ENCODE measurements around the gene WNT9B. TPM values are rescaled to one million over a fixed set of nuclear protein-coding genes. Genes with fewer than 3 reads are reported as not detected.

WNT9B gene
- total and polyA plus RNA-seq, 5 donors from 2014 or later = not detected

- no peak overlapping the region for H3K27ac ChIP-seq (ENCODE audit: insufficient read depth, low read length, poor library complexity, severe bottlenecking)
- Mint-ChIP-seq H3K4me3 (peak overlapping the region; percentile 65 to 75 (median 68)), H3K36me3 (no peaks in the 10 kb centered on the region), H3K4me1 (peaks cover 0 to 38% (median 7%) of the 10 kb centered on the region in 4 donors), H3K27ac (no peak overlapping the region), H3K27me3 (peaks cover 67% of the 10 kb centered on the region), H3K9me3 (no peaks in the 10 kb centered on the region)
- peak in 1 of 3 donors; percentile 24 for DNase-seq
- no peaks in the 10 kb centered on the region for H3K9me3 ChIP-seq (ENCODE audit: control insufficient read depth in 2 of 2, low read length in 2 of 2)
- H3K36me3 ChIP-seq (ENCODE audit: control insufficient read depth, insufficient read depth, low read length) = no peaks in the 10 kb centered on the region
- H3K4me1 ChIP-seq (ENCODE audit: control insufficient read depth, insufficient read depth, low read length, poor library complexity, severe bottlenecking) = peaks cover 30% of the 10 kb centered on the region
- no peak overlapping the region for H3K4me3 ChIP-seq (ENCODE audit: low read depth, low read length)
- H3K27me3 ChIP-seq (ENCODE audit: control insufficient read depth, insufficient read depth, low read length) = peaks cover 24% of the 10 kb centered on the region
- peak in 1 of 2 donors; percentile 5 for ATAC-seq (ENCODE audit: low read depth in 2 of 2)
Measured at GRCh38 chr17:46818929-46819859, 32.2 kb upstream of the WNT9B start.

GRCh38 chr17:46819906-46820351 is 31.5 kb upstream of the WNT9B start:
- Histone ChIP-seq H3K4me3 (ENCODE audit: low read depth, low read length) (no peak overlapping the region), H3K27me3 (ENCODE audit: control insufficient read depth, insufficient read depth, low read length) (peaks cover 24% of the 10 kb centered on the region), H3K36me3 (ENCODE audit: control insufficient read depth, insufficient read depth, low read length) (no peaks in the 10 kb centered on the region), H3K9me3 (ENCODE audit: control insufficient read depth in 2 of 2, low read length in 2 of 2) (no peaks in the 10 kb centered on the region), H3K27ac (ENCODE audit: insufficient read depth, low read length, poor library complexity, severe bottlenecking) (no peak overlapping the region), H3K4me1 (ENCODE audit: control insufficient read depth, insufficient read depth, low read length, poor library complexity, severe bottlenecking) (peaks cover 30% of the 10 kb centered on the region)
- peaks cover 70% of the 10 kb centered on the region for H3K27me3 Mint-ChIP-seq
- DNase-seq = no peak
- H3K9me3 Mint-ChIP-seq = no peaks in the 10 kb centered on the region
- ATAC-seq (ENCODE audit: low read depth in 2 of 2) = no peak
- peaks cover 0 to 38% (median 7%) of the 10 kb centered on the region in 4 donors for H3K4me1 Mint-ChIP-seq
- peak overlapping the region in 3 of 4 donors; percentile 22 to 75 (median 65) for H3K4me3 Mint-ChIP-seq
- no peak overlapping the region for H3K27ac Mint-ChIP-seq
- no peaks in the 10 kb centered on the region for H3K36me3 Mint-ChIP-seq

GRCh38 chr17:46820592-46821450 is 30.6 kb upstream of the WNT9B start:
- Histone ChIP-seq H3K9me3 (ENCODE audit: control insufficient read depth in 2 of 2, low read length in 2 of 2) (no peaks in the 10 kb centered on the region), H3K36me3 (ENCODE audit: control insufficient read depth, insufficient read depth, low read length) (no peaks in the 10 kb centered on the region), H3K27ac (ENCODE audit: insufficient read depth, low read length, poor library complexity, severe bottlenecking) (no peak overlapping the region), H3K27me3 (ENCODE audit: control insufficient read depth, insufficient read depth, low read length) (peaks cover 20% of the 10 kb centered on the region), H3K4me3 (ENCODE audit: low read depth, low read length) (no peak overlapping the region), H3K4me1 (ENCODE audit: control insufficient read depth, insufficient read depth, low read length, poor library complexity, severe bottlenecking) (peaks cover 30% of the 10 kb centered on the region)
- H3K4me3 Mint-ChIP-seq = peak overlapping the region in 2 of 4 donors; percentile 21 to 22
- no peak overlapping the region for H3K27ac Mint-ChIP-seq
- no peaks in the 10 kb centered on the region for H3K9me3 Mint-ChIP-seq
- no peaks in the 10 kb centered on the region for H3K36me3 Mint-ChIP-seq
- H3K4me1 Mint-ChIP-seq = peaks cover 0 to 38% (median 7%) of the 10 kb centered on the region in 4 donors
- peaks cover 78% of the 10 kb centered on the region for H3K27me3 Mint-ChIP-seq
- no peak for ATAC-seq (ENCODE audit: low read depth in 2 of 2)
- DNase-seq = no peak

GRCh38 chr17:46821482-46822387 is 29.6 kb upstream of the WNT9B start:
- Histone ChIP-seq H3K27ac (ENCODE audit: insufficient read depth, low read length, poor library complexity, severe bottlenecking) (no peak overlapping the region), H3K4me3 (ENCODE audit: low read depth, low read length) (no peak overlapping the region), H3K4me1 (ENCODE audit: control insufficient read depth, insufficient read depth, low read length, poor library complexity, severe bottlenecking) (peaks cover 30% of the 10 kb centered on the region), H3K27me3 (ENCODE audit: control insufficient read depth, insufficient read depth, low read length) (peaks cover 14% of the 10 kb centered on the region), H3K9me3 (ENCODE audit: control insufficient read depth in 2 of 2, low read length in 2 of 2) (no peaks in the 10 kb centered on the region), H3K36me3 (ENCODE audit: control insufficient read depth, insufficient read depth, low read length) (no peaks in the 10 kb centered on the region)
- ATAC-seq (ENCODE audit: low read depth in 2 of 2) = no peak
- H3K4me1 Mint-ChIP-seq = peaks cover 0 to 34% (median 7%) of the 10 kb centered on the region in 4 donors
- H3K27me3 Mint-ChIP-seq = peaks cover 76% of the 10 kb centered on the region
- no peak overlapping the region for H3K4me3 Mint-ChIP-seq
- no peak for DNase-seq
- no peaks in the 10 kb centered on the region for H3K36me3 Mint-ChIP-seq
- H3K27ac Mint-ChIP-seq = no peak overlapping the region
- no peaks in the 10 kb centered on the region for H3K9me3 Mint-ChIP-seq

GRCh38 chr17:46822388-46822921 is 28.9 kb upstream of the WNT9B start:
- peaks cover 29% of the 10 kb centered on the region for H3K4me1 ChIP-seq (ENCODE audit: control insufficient read depth, insufficient read depth, low read length, poor library complexity, severe bottlenecking)
- peak in 1 of 3 donors; percentile 25 for DNase-seq
- no peak overlapping the region for H3K27ac Mint-ChIP-seq

GRCh38 chr17:46823657-46824056 is 27.7 kb upstream of the WNT9B start:
- Histone ChIP-seq H3K9me3 (ENCODE audit: control insufficient read depth in 2 of 2, low read length in 2 of 2) (no peaks in the 10 kb centered on the region), H3K36me3 (ENCODE audit: control insufficient read depth, insufficient read depth, low read length) (no peaks in the 10 kb centered on the region), H3K27ac (ENCODE audit: insufficient read depth, low read length, poor library complexity, severe bottlenecking) (no peak overlapping the region), H3K4me1 (ENCODE audit: control insufficient read depth, insufficient read depth, low read length, poor library complexity, severe bottlenecking) (peaks cover 19% of the 10 kb centered on the region), H3K4me3 (ENCODE audit: low read depth, low read length) (no peak overlapping the region), H3K27me3 (ENCODE audit: control insufficient read depth, insufficient read depth, low read length) (peaks cover 10% of the 10 kb centered on the region)
- peaks cover 0 to 19% (median 0%) of the 10 kb centered on the region in 4 donors for H3K4me1 Mint-ChIP-seq
- peaks cover 68% of the 10 kb centered on the region for H3K27me3 Mint-ChIP-seq
- no peak overlapping the region for H3K4me3 Mint-ChIP-seq
- ATAC-seq (ENCODE audit: low read depth in 2 of 2) = no peak
- no peaks in the 10 kb centered on the region for H3K36me3 Mint-ChIP-seq
- no peak overlapping the region for H3K27ac Mint-ChIP-seq
- H3K9me3 Mint-ChIP-seq = no peaks in the 10 kb centered on the region
- DNase-seq = no peak

More at GRCh38 chr17:46822388-46822921, 28.9 kb upstream of the WNT9B start:
- Histone ChIP-seq H3K27me3 (ENCODE audit: control insufficient read depth, insufficient read depth, low read length) (peaks cover 13% of the 10 kb centered on the region), H3K36me3 (ENCODE audit: control insufficient read depth, insufficient read depth, low read length) (no peaks in the 10 kb centered on the region), H3K4me3 (ENCODE audit: low read depth, low read length) (no peak overlapping the region), H3K27ac (ENCODE audit: insufficient read depth, low read length, poor library complexity, severe bottlenecking) (no peak overlapping the region), H3K9me3 (ENCODE audit: control insufficient read depth in 2 of 2, low read length in 2 of 2) (no peaks in the 10 kb centered on the region)
- Mint-ChIP-seq H3K9me3 (no peaks in the 10 kb centered on the region), H3K4me3 (peak overlapping the region in 1 of 4 donors; percentile 38), H3K36me3 (no peaks in the 10 kb centered on the region), H3K27me3 (peaks cover 74% of the 10 kb centered on the region), H3K4me1 (peaks cover 0 to 29% (median 6%) of the 10 kb centered on the region in 4 donors)
- no peak for ATAC-seq (ENCODE audit: low read depth in 2 of 2)

All from CD4-positive, CD25-positive, alpha-beta regulatory T cell (primary cell).